Forelimb muscle (tissue), 1 donor: ENCODE results near the gene KAZN. TPM values are rescaled to one million over a fixed set of nuclear protein-coding genes. Genes with fewer than 3 reads are reported as not detected.
"Not testable (repeated sequence)": the region's sequence is repeated elsewhere in the genome, so short reads cannot be mapped to it uniquely, and the experiment has no call there.

Experiments used
- DNase-seq: peaks from one replicate; pipeline ENCODE4 v3.0.0-alpha.2; 2013; ENCODE audit warnings: low read depth
- polyA plus RNA-seq: library from polyadenylated mRNA; unstranded; fragments of 120-200 nt; gene quantifications from one replicate; pipeline ENCODE4 v1.2.1, GENCODE V29; 2013; ENCODE audit not compliant: insufficient read length

KAZN gene
- polyA plus RNA-seq, 1 donor: 12.8 TPM

GRCh38 chr1:15033264-15033663, 434.8 kb downstream of the KAZN start:
- DNase-seq: no peak

- no peak for DNase-seq
Observed at GRCh38 chr1:15034656-15035055, 436.2 kb downstream of the KAZN start.

- no peak for DNase-seq
Observed at GRCh38 chr1:15035236-15035635, 436.8 kb downstream of the KAZN start.

- DNase-seq: no peak
Observed at GRCh38 chr1:15036101-15036500, 437.6 kb downstream of the KAZN start.

GRCh38 chr1:15038232-15039016, 439.9 kb downstream of the KAZN start:
- no peak for DNase-seq

- no peak for DNase-seq
Observed at GRCh38 chr1:15039017-15039648, 440.6 kb downstream of the KAZN start.

- DNase-seq: no peak
Observed at GRCh38 chr1:15039901-15040300, 441.4 kb downstream of the KAZN start.

GRCh38 chr1:15040685-15041084, 442.2 kb downstream of the KAZN start:
- DNase-seq: not testable (repeated sequence)

GRCh38 chr1:15042866-15043265, 444.4 kb downstream of the KAZN start:
- DNase-seq: no peak

- DNase-seq: no peak
Observed at GRCh38 chr1:15043934-15044333, 445.4 kb downstream of the KAZN start.

GRCh38 chr1:15045123-15045522, 446.6 kb downstream of the KAZN start:
- no peak for DNase-seq

- peak; percentile 28 for DNase-seq
Observed at GRCh38 chr1:15046487-15047165, 448.1 kb downstream of the KAZN start.

- DNase-seq: no peak
Observed at GRCh38 chr1:15047237-15047636, 448.8 kb downstream of the KAZN start.

- no peak for DNase-seq
Observed at GRCh38 chr1:15048437-15048980, 450.0 kb downstream of the KAZN start.

GRCh38 chr1:15049067-15049466, 450.6 kb downstream of the KAZN start:
- DNase-seq: no peak

- no peak for DNase-seq
Observed at GRCh38 chr1:15051882-15052528, 453.5 kb downstream of the KAZN start.

GRCh38 chr1:15053153-15053552, 454.7 kb downstream of the KAZN start:
- DNase-seq: no peak

GRCh38 chr1:15055736-15056415, 457.4 kb downstream of the KAZN start:
- no peak for DNase-seq

- DNase-seq: no peak
Observed at GRCh38 chr1:15056515-15057285, 458.2 kb downstream of the KAZN start.

- no peak for DNase-seq
Observed at GRCh38 chr1:15057834-15058233, 459.3 kb downstream of the KAZN start.

GRCh38 chr1:15058261-15058660, 459.8 kb downstream of the KAZN start:
- no peak for DNase-seq
